Activated naive CD8-positive, alpha-beta T cell treated with anti-CD3 and anti-CD28 coated beads, Interleukin-2, amount 50 U/mL, for 24 hours (primary cell): ENCODE results near the gene PPP1R14B.
A peak's percentile ranks its signal among the peaks of the same experiment; 100 is the strongest.
"Not testable (repeated sequence)": the region's sequence is repeated elsewhere in the genome, so short reads cannot be mapped to it uniquely, and the experiment has no call there.

Source experiments
- ATAC-seq: fragments of 150-1000 bp; cut with Tn5 transposase; one replicate; pipeline ENCODE4 v1.10.0; 2021
- DNase-seq: peaks from one replicate; pipeline ENCODE4 v3.0.0; 2021
- H3K27ac Mint-ChIP-seq: one replicate; pipeline ENCODE4 v1.8.0; 2021; ENCODE audit warnings: mild to moderate bottlenecking, mixed read lengths
- H3K27me3 Mint-ChIP-seq: one replicate; pipeline ENCODE4 v1.8.0; 2021; ENCODE audit warnings: mixed read lengths
- H3K36me3 Mint-ChIP-seq: one replicate; pipeline ENCODE4 v1.8.0; 2021; ENCODE audit warnings: low read depth, mixed read lengths
- H3K4me1 Mint-ChIP-seq: one replicate; pipeline ENCODE4 v1.8.0; 2021; ENCODE audit warnings: mixed read lengths
- H3K4me3 Mint-ChIP-seq: one replicate; pipeline ENCODE4 v1.8.0; 2021; ENCODE audit warnings: mild to moderate bottlenecking, moderate library complexity, mixed read lengths
- H3K9me3 Mint-ChIP-seq: one replicate; pipeline ENCODE4 v1.8.0; 2021; ENCODE audit warnings: mixed read lengths

PPP1R14B gene

GRCh38 chr11:64247729-64248531, 1.2 kb upstream of the PPP1R14B start:
- peaks cover 10% of the 10 kb centered on the region for H3K36me3 Mint-ChIP-seq
- peak overlapping the region; percentile 83 for H3K4me3 Mint-ChIP-seq
- peaks cover 35% of the 10 kb centered on the region for H3K4me1 Mint-ChIP-seq
- H3K27ac Mint-ChIP-seq = peak overlapping the region; percentile 71
- no peak for ATAC-seq
- H3K27me3 Mint-ChIP-seq = no peaks in the 10 kb centered on the region
- H3K9me3 Mint-ChIP-seq = no peaks in the 10 kb centered on the region
- no peak for DNase-seq

GRCh38 chr11:64246621-64246870, 197 bp downstream of the PPP1R14B start:
- Mint-ChIP-seq H3K4me1 (peaks cover 34% of the 10 kb centered on the region), H3K4me3 (peak overlapping the region; percentile 83), H3K36me3 (peaks cover 14% of the 10 kb centered on the region)
- DNase-seq, ATAC-seq, H3K27me3 Mint-ChIP-seq, H3K9me3 Mint-ChIP-seq, H3K27ac Mint-ChIP-seq: not testable (repeated sequence)

GRCh38 chr11:64245797-64246620, 734 bp downstream of the PPP1R14B start:
- Mint-ChIP-seq H3K27me3 (no peaks in the 10 kb centered on the region), H3K36me3 (peaks cover 14% of the 10 kb centered on the region), H3K4me1 (peaks cover 34% of the 10 kb centered on the region), H3K27ac (peak overlapping the region; percentile 96), H3K4me3 (peak overlapping the region; percentile 92), H3K9me3 (no peaks in the 10 kb centered on the region)
- ATAC-seq (peak; percentile 29), DNase-seq (peak; percentile 80)

GRCh38 chr11:64245401-64245796, 1.3 kb downstream of the PPP1R14B start:
- Mint-ChIP-seq H3K36me3 (peaks cover 14% of the 10 kb centered on the region), H3K9me3 (no peaks in the 10 kb centered on the region), H3K27me3 (no peaks in the 10 kb centered on the region), H3K27ac (peak overlapping the region; percentile 96), H3K4me3 (peak overlapping the region; percentile 92), H3K4me1 (peaks cover 35% of the 10 kb centered on the region)
- no peak for ATAC-seq
- no peak for DNase-seq

- H3K27me3 Mint-ChIP-seq = no peaks in the 10 kb centered on the region
- H3K4me1 Mint-ChIP-seq = peaks cover 37% of the 10 kb centered on the region
- peaks cover 14% of the 10 kb centered on the region for H3K36me3 Mint-ChIP-seq
- DNase-seq (no peak), ATAC-seq (no peak)
- H3K4me3 Mint-ChIP-seq = peak overlapping the region; percentile 92
- H3K27ac Mint-ChIP-seq = peak overlapping the region; percentile 96
- no peaks in the 10 kb centered on the region for H3K9me3 Mint-ChIP-seq
Measured at GRCh38 chr11:64244966-64245365, 1.8 kb downstream of the PPP1R14B start.

GRCh38 chr11:64244107-64244506, 2.6 kb downstream of the PPP1R14B start:
- peaks cover 14% of the 10 kb centered on the region for H3K36me3 Mint-ChIP-seq
- no peak for ATAC-seq
- H3K9me3 Mint-ChIP-seq = no peaks in the 10 kb centered on the region
- peak overlapping the region; percentile 22 for H3K27ac Mint-ChIP-seq
- no peak for DNase-seq
- H3K4me3 Mint-ChIP-seq = peak overlapping the region; percentile 87
- peaks cover 41% of the 10 kb centered on the region for H3K4me1 Mint-ChIP-seq
- H3K27me3 Mint-ChIP-seq = no peaks in the 10 kb centered on the region

- DNase-seq = no peak
- Mint-ChIP-seq H3K9me3 (no peaks in the 10 kb centered on the region), H3K27ac (peak overlapping the region; percentile 86), H3K4me1 (peaks cover 45% of the 10 kb centered on the region), H3K36me3 (peaks cover 14% of the 10 kb centered on the region), H3K27me3 (no peaks in the 10 kb centered on the region), H3K4me3 (peak overlapping the region; percentile 87)
- no peak for ATAC-seq
Measured at GRCh38 chr11:64243236-64243854, 3.4 kb downstream of the PPP1R14B start.

GRCh38 chr11:64241491-64242374, 5.0 kb downstream of the PPP1R14B start:
- Mint-ChIP-seq H3K4me3 (peak overlapping the region; percentile 87), H3K27me3 (no peaks in the 10 kb centered on the region), H3K36me3 (peaks cover 21% of the 10 kb centered on the region), H3K4me1 (peaks cover 38% of the 10 kb centered on the region), H3K27ac (peak overlapping the region; percentile 93), H3K9me3 (no peaks in the 10 kb centered on the region)
- ATAC-seq (peak; percentile 64), DNase-seq (peak; percentile 48)

- ATAC-seq (peak; percentile 76), DNase-seq (peak; percentile 100)
- H3K4me1 Mint-ChIP-seq = peaks cover 39% of the 10 kb centered on the region
- no peaks in the 10 kb centered on the region for H3K27me3 Mint-ChIP-seq
- H3K36me3 Mint-ChIP-seq = peaks cover 21% of the 10 kb centered on the region
- no peaks in the 10 kb centered on the region for H3K9me3 Mint-ChIP-seq
- H3K4me3 Mint-ChIP-seq = peak overlapping the region; percentile 87
- H3K27ac Mint-ChIP-seq = peak overlapping the region; percentile 93
Measured at GRCh38 chr11:64241241-64241490, 5.6 kb downstream of the PPP1R14B start.

- H3K4me1 Mint-ChIP-seq = peaks cover 40% of the 10 kb centered on the region
- H3K9me3 Mint-ChIP-seq = no peaks in the 10 kb centered on the region
- H3K36me3 Mint-ChIP-seq = peaks cover 19% of the 10 kb centered on the region
- DNase-seq (peak; percentile 99), ATAC-seq (peak; percentile 60)
- H3K4me3 Mint-ChIP-seq = peak within 1 kb of the TSS; percentile 87
- H3K27ac Mint-ChIP-seq = peak within 1 kb of the TSS; percentile 93
- no peaks in the 10 kb centered on the region for H3K27me3 Mint-ChIP-seq
Measured at GRCh38 chr11:64240435-64241240, 6.1 kb downstream of the PPP1R14B start, which contains the start of gene FKBP2. Gene FKBP2, plus strand, starts transcription at chr11:64241095. Its CDS starts 1,293 bp downstream, at chr11:64242388.

GRCh38 chr11:64239662-64240434, 6.9 kb downstream of the PPP1R14B start:
- ATAC-seq (no peak), DNase-seq (no peak)
- H3K4me3 Mint-ChIP-seq = peak overlapping the region; percentile 87
- peaks cover 19% of the 10 kb centered on the region for H3K36me3 Mint-ChIP-seq
- H3K9me3 Mint-ChIP-seq = no peaks in the 10 kb centered on the region
- peak overlapping the region; percentile 93 for H3K27ac Mint-ChIP-seq
- H3K4me1 Mint-ChIP-seq = peaks cover 47% of the 10 kb centered on the region
- no peaks in the 10 kb centered on the region for H3K27me3 Mint-ChIP-seq

- ATAC-seq (no peak), DNase-seq (no peak)
- peak overlapping the region; percentile 93 for H3K27ac Mint-ChIP-seq
- H3K36me3 Mint-ChIP-seq = peaks cover 19% of the 10 kb centered on the region
- peaks cover 45% of the 10 kb centered on the region for H3K4me1 Mint-ChIP-seq
- peak overlapping the region; percentile 7 for H3K4me3 Mint-ChIP-seq
- no peaks in the 10 kb centered on the region for H3K27me3 Mint-ChIP-seq
- no peaks in the 10 kb centered on the region for H3K9me3 Mint-ChIP-seq
Measured at GRCh38 chr11:64238999-64239398, 7.7 kb downstream of the PPP1R14B start.

- Mint-ChIP-seq H3K4me1 (peaks cover 41% of the 10 kb centered on the region), H3K27ac (peak overlapping the region; percentile 49), H3K27me3 (no peaks in the 10 kb centered on the region), H3K36me3 (peaks cover 11% of the 10 kb centered on the region), H3K4me3 (no peak overlapping the region), H3K9me3 (no peaks in the 10 kb centered on the region)
- DNase-seq (no peak), ATAC-seq (no peak)
Measured at GRCh38 chr11:64238076-64238475, 8.7 kb downstream of the PPP1R14B start.
